ENCODE results near the gene SLC9A9. TPM values are rescaled to one million over a fixed set of nuclear protein-coding genes. Genes with fewer than 3 reads are reported as not detected.

SLC9A9 gene
- polyA plus RNA-seq, 1 experiment: 2.4 TPM

GRCh38 chr3:143576568-143577270 is 271.5 kb downstream of the SLC9A9 start:
- Histone ChIP-seq H3K36me3 (ENCODE audit: control insufficient read depth, insufficient read depth, low read length) (no peaks in the 10 kb centered on the region), H3K27me3 (ENCODE audit: control insufficient read depth, insufficient read depth, low read length) (no peaks in the 10 kb centered on the region), H3K4me3 (ENCODE audit: low read depth, low read length) (no peak overlapping the region)
- DNase-seq (ENCODE audit: low read depth): no peak
- ChIA-PET CTCF (no interaction called here), POLR2A (no interaction called here)
- TF ChIP-seq, protein P1, sequence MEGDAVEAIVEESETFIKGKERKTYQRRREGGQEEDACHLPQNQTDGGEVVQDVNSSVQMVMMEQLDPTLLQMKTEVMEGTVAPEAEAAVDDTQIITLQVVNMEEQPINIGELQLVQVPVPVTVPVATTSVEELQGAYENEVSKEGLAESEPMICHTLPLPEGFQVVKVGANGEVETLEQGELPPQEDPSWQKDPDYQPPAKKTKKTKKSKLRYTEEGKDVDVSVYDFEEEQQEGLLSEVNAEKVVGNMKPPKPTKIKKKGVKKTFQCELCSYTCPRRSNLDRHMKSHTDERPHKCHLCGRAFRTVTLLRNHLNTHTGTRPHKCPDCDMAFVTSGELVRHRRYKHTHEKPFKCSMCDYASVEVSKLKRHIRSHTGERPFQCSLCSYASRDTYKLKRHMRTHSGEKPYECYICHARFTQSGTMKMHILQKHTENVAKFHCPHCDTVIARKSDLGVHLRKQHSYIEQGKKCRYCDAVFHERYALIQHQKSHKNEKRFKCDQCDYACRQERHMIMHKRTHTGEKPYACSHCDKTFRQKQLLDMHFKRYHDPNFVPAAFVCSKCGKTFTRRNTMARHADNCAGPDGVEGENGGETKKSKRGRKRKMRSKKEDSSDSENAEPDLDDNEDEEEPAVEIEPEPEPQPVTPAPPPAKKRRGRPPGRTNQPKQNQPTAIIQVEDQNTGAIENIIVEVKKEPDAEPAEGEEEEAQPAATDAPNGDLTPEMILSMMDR (IDR thresholded peaks at IDR 0.05; ENCODE audit: insufficient read depth, low read depth, low read length): no peak

- ChIA-PET CTCF (no interaction called here), POLR2A (no interaction called here)
- no peaks in the 10 kb centered on the region for H3K27me3 ChIP-seq (ENCODE audit: control insufficient read depth, insufficient read depth, low read length)
- no peaks in the 10 kb centered on the region for H3K36me3 ChIP-seq (ENCODE audit: control insufficient read depth, insufficient read depth, low read length)
- TF ChIP-seq, protein P1 (IDR thresholded peaks at IDR 0.05; ENCODE audit: insufficient read depth, low read depth, low read length): no peak
- DNase-seq (ENCODE audit: low read depth): no peak
- H3K4me3 ChIP-seq (ENCODE audit: low read depth, low read length): no peak overlapping the region
Measured at GRCh38 chr3:143574933-143575332, 273.3 kb downstream of the SLC9A9 start.

- POLR2A ChIA-PET: no interaction called here
Measured at GRCh38 chr3:143573610-143574303, 274.5 kb downstream of the SLC9A9 start.

DNA sequence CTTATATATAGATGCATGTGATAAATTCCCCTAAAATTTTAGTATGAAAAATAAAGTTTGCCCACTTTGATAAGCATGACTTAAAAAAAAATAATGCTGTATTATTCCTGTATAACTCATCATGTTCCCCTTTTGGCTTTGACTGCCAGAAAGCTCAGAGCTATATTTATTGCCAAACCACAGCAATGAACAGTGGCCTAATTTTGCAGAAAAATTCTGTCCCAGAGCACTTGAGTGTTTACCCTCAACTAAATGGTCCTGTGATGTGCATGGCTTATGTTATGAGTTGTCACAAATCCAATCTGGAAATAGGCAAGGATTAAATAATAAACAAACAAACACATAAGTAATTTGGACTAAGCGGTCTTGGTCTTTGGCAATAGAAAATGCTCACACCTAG is 276.7 kb downstream of the SLC9A9 start:
- ChIA-PET POLR2A (no interaction called here), CTCF (interaction anchor here (0.6 kb wide), 1 partner anchor 32 kb away, joined by 4 read pairs; no protein-coding TSS in a partner anchor)
- no peak overlapping the region for H3K4me3 ChIP-seq (ENCODE audit: low read depth, low read length)
- no peaks in the 10 kb centered on the region for H3K36me3 ChIP-seq (ENCODE audit: control insufficient read depth, insufficient read depth, low read length)
- H3K27me3 ChIP-seq (ENCODE audit: control insufficient read depth, insufficient read depth, low read length): no peaks in the 10 kb centered on the region
- TF ChIP-seq, protein P1 (IDR thresholded peaks at IDR 0.05; ENCODE audit: insufficient read depth, low read depth, low read length): no peak
- DNase-seq (ENCODE audit: low read depth): no peak

More at GRCh38 chr3:143573610-143574303, 274.5 kb downstream of the SLC9A9 start:
- H3K27me3 ChIP-seq (ENCODE audit: control insufficient read depth, insufficient read depth, low read length): no peaks in the 10 kb centered on the region
- H3K36me3 ChIP-seq (ENCODE audit: control insufficient read depth, insufficient read depth, low read length): no peaks in the 10 kb centered on the region
- TF ChIP-seq, protein P1 (IDR thresholded peaks at IDR 0.05; ENCODE audit: insufficient read depth, low read depth, low read length): no peak
- no peak for DNase-seq (ENCODE audit: low read depth)
- CTCF ChIA-PET: no interaction called here
- no peak overlapping the region for H3K4me3 ChIP-seq (ENCODE audit: low read depth, low read length)

DNA sequence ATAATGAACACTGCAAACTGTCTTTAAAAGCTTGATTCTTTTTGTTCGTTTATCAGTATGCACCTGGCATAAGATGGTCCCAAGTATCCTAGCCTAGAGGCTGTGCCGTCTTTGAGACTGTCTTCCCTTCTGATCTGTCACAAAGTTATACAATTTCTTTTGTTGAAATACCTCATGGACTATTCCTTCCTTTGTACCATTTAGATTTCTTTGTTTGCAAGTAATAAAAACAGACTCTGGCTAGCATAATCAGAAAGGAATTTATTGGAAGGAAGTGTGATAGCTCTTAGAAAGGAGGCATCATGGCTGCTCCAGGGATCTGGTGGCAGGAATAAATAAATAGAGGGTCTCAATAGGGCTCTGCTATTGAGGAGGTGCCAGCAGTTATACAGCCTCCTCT is 280.4 kb downstream of the SLC9A9 start:
- CTCF ChIA-PET: no interaction called here
- DNase-seq (ENCODE audit: low read depth): no peak

More for the DNA sequence above, 280.4 kb downstream of the SLC9A9 start:
- Histone ChIP-seq H3K36me3 (ENCODE audit: control insufficient read depth, insufficient read depth, low read length) (no peaks in the 10 kb centered on the region), H3K27me3 (ENCODE audit: control insufficient read depth, insufficient read depth, low read length) (no peaks in the 10 kb centered on the region), H3K4me3 (ENCODE audit: low read depth, low read length) (no peak overlapping the region)
- TF ChIP-seq, protein P1 (IDR thresholded peaks at IDR 0.05; ENCODE audit: insufficient read depth, low read depth, low read length): no peak
- POLR2A ChIA-PET: no interaction called here
